T1000 (cell line): ENCODE results near the gene KLC1.

Source experiments
- DNase-seq: peaks from one replicate; lab custom pipeline; 2025; ENCODE audit warnings: mixed read lengths; lab: John Stamatoyannopoulos, UW

Gene KLC1

GRCh38 chr14:103657471-103657870 is 28.5 kb downstream of the KLC1 start:
- no peak for DNase-seq

- DNase-seq = no peak
These were observed 30.6 kb downstream of the KLC1 start for GRCh38 chr14:103659631-103660030.

- DNase-seq = no peak
These were observed 33.0 kb downstream of the KLC1 start for GRCh38 chr14:103662029-103662428.

- no peak for DNase-seq
These were observed 33.6 kb downstream of the KLC1 start for GRCh38 chr14:103662591-103662990.

- no peak for DNase-seq
These were observed 34.5 kb downstream of the KLC1 start for GRCh38 chr14:103663506-103663905.

GRCh38 chr14:103667671-103668070 is 38.7 kb downstream of the KLC1 start:
- no peak for DNase-seq

GRCh38 chr14:103668117-103668516 is 39.1 kb downstream of the KLC1 start:
- no peak for DNase-seq

- DNase-seq = no peak
These were observed 40.4 kb downstream of the KLC1 start for GRCh38 chr14:103669370-103669769.

GRCh38 chr14:103671911-103672310 is 42.9 kb downstream of the KLC1 start:
- no peak for DNase-seq

GRCh38 chr14:103675957-103676356 is 46.9 kb downstream of the KLC1 start:
- DNase-seq = no peak

- no peak for DNase-seq
These were observed 48.1 kb downstream of the KLC1 start for GRCh38 chr14:103676881-103677675.

GRCh38 chr14:103679351-103679750 is 50.3 kb downstream of the KLC1 start:
- no peak for DNase-seq

- DNase-seq = no peak
These were observed 51.6 kb downstream of the KLC1 start for GRCh38 chr14:103680491-103681231.

- no peak for DNase-seq
These were observed 54.1 kb downstream of the KLC1 start for GRCh38 chr14:103683139-103683538.

GRCh38 chr14:103684471-103684870 is 55.5 kb downstream of the KLC1 start:
- no peak for DNase-seq

- DNase-seq = no peak
These were observed 55.9 kb downstream of the KLC1 start for GRCh38 chr14:103684871-103685270.

- DNase-seq = no peak
These were observed 56.5 kb downstream of the KLC1 start for GRCh38 chr14:103685276-103686211.

- DNase-seq = no peak
These were observed 57.9 kb downstream of the KLC1 start for GRCh38 chr14:103686831-103687485.

- no peak for DNase-seq
These were observed 58.7 kb downstream of the KLC1 start for GRCh38 chr14:103687712-103688111.

- DNase-seq = no peak
These were observed 59.4 kb downstream of the KLC1 start for GRCh38 chr14:103688441-103688840.
